LHCN-M2 (cell line): ENCODE data around the gene RAC3. TPM values are rescaled to one million over a fixed set of nuclear protein-coding genes. Genes with fewer than 3 reads are reported as not detected.

Experiments used
- DNase-seq: peaks from one replicate; pipeline ENCODE4 v3.0.0-alpha.2; 2012; ENCODE audit warnings: low read depth
- total RNA-seq: library from RNA; depleted of rRNA; stranded (reverse); fragments of >200 nt; gene quantifications from 2 replicates; pipeline ENCODE4 v1.2.3, GENCODE V29; 2014

RAC3 gene
- total RNA-seq, 1 experiment from 2014 or later = 18.1 TPM

GRCh38 chr17:82012261-82012639 lies 19.2 kb upstream of the RAC3 start:
- DNase-seq = no peak

- DNase-seq = no peak
These were observed 18.7 kb upstream of the RAC3 start for GRCh38 chr17:82012640-82013295.

- no peak for DNase-seq
These were observed 18.1 kb upstream of the RAC3 start for GRCh38 chr17:82013341-82013740.

- no peak for DNase-seq
These were observed 17.6 kb upstream of the RAC3 start for GRCh38 chr17:82013772-82014321.

GRCh38 chr17:82014432-82014831 lies 17.0 kb upstream of the RAC3 start:
- no peak for DNase-seq

- DNase-seq = no peak
These were observed 16.5 kb upstream of the RAC3 start for GRCh38 chr17:82014971-82015310.

- DNase-seq = no peak
These were observed 16.0 kb upstream of the RAC3 start for GRCh38 chr17:82015311-82015971.

- DNase-seq = no peak
These were observed 15.2 kb upstream of the RAC3 start for GRCh38 chr17:82016061-82016874.

- DNase-seq = no peak
These were observed 14.5 kb upstream of the RAC3 start for GRCh38 chr17:82016875-82017459.

GRCh38 chr17:82017612-82018151 lies 13.8 kb upstream of the RAC3 start:
- DNase-seq = no peak

- DNase-seq = no peak
These were observed 13.1 kb upstream of the RAC3 start for GRCh38 chr17:82018152-82018988.

GRCh38 chr17:82018989-82019689 lies 12.3 kb upstream of the RAC3 start:
- no peak for DNase-seq

GRCh38 chr17:82019690-82020571 lies 11.5 kb upstream of the RAC3 start:
- DNase-seq = peak; percentile 27

- DNase-seq = no peak
These were observed 10.8 kb upstream of the RAC3 start for GRCh38 chr17:82020572-82021106.

- DNase-seq = peak; percentile 67
These were observed 10.2 kb upstream of the RAC3 start for GRCh38 chr17:82021107-82021899.

GRCh38 chr17:82021900-82022309 lies 9.6 kb upstream of the RAC3 start:
- DNase-seq = no peak

GRCh38 chr17:82022310-82022980 lies 9.0 kb upstream of the RAC3 start, which contains the start of gene CENPX:
TSS of gene CENPX (minus strand) at chr17:82022878. CDS start at chr17:82022861, 17 bp downstream.
- no peak for DNase-seq
